ENCODE data around the gene ACCS. TPM values are rescaled to one million over a fixed set of nuclear protein-coding genes. Genes with fewer than 3 reads are reported as not detected.
A peak's percentile ranks its signal among the peaks of the same experiment; 100 is the strongest.

ACCS gene
- total and polyA plus RNA-seq, 8 donors = 29.3 to 88.1 (median 52.1) TPM

- no peaks in the 10 kb centered on the region for H3K27me3 ChIP-seq
- H3K36me3 ChIP-seq = no peaks in the 10 kb centered on the region
- peaks cover 6 to 7% of the 10 kb centered on the region in 2 donors for H3K4me1 ChIP-seq
- intact Hi-C loops (cut with DNase I) = loop anchor here in 1 of 2 donors (5.0 to 10.0 kb wide), 2 partner anchors 52 to 145 kb away; no protein-coding TSS in a partner anchor
- peak; percentile 79 to 91 (median 82) for DNase-seq
- H3K4me3 ChIP-seq = no peak overlapping the region
- H3K27ac ChIP-seq = no peak overlapping the region
- peak; percentile 92 for ATAC-seq
- TF ChIP-seq, protein P1, sequence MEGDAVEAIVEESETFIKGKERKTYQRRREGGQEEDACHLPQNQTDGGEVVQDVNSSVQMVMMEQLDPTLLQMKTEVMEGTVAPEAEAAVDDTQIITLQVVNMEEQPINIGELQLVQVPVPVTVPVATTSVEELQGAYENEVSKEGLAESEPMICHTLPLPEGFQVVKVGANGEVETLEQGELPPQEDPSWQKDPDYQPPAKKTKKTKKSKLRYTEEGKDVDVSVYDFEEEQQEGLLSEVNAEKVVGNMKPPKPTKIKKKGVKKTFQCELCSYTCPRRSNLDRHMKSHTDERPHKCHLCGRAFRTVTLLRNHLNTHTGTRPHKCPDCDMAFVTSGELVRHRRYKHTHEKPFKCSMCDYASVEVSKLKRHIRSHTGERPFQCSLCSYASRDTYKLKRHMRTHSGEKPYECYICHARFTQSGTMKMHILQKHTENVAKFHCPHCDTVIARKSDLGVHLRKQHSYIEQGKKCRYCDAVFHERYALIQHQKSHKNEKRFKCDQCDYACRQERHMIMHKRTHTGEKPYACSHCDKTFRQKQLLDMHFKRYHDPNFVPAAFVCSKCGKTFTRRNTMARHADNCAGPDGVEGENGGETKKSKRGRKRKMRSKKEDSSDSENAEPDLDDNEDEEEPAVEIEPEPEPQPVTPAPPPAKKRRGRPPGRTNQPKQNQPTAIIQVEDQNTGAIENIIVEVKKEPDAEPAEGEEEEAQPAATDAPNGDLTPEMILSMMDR (IDR thresholded peaks at IDR 0.05) = peak; percentile 71 to 75
- peaks cover 0 to 11% of the 10 kb centered on the region in 2 donors for H3K9me3 ChIP-seq
These were observed 29.0 kb upstream of the ACCS start for GRCh38 chr11:44036811-44037657.

DNA sequence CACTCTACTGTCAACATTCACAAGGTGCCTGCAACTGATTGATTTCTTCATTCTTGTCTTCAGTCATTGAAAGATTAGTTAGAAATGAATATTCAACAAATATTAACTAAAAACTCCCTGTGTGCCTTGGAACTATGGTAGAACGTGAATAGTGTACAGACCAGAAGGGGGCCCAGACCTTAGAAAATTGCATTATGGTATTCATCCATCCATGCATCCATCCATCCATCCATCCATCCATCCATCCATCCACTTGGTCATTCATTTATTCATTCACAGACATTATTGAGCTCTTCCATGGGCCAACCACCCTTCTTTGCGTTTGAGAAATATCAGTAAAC is 28.4 kb upstream of the ACCS start:
- intact Hi-C loops (cut with DNase I) = loop anchor here in 1 of 2 donors (5.0 to 10.0 kb wide), 2 partner anchors 53 to 145 kb away; no protein-coding TSS in a partner anchor
- Histone ChIP-seq H3K9me3 (peaks cover 0 to 11% of the 10 kb centered on the region in 2 donors), H3K4me1 (peaks cover 2 to 5% of the 10 kb centered on the region in 2 donors), H3K27me3 (no peaks in the 10 kb centered on the region), H3K4me3 (no peak overlapping the region), H3K36me3 (no peaks in the 10 kb centered on the region), H3K27ac (no peak overlapping the region)
- no peak for ATAC-seq
- no peak for DNase-seq
- TF ChIP-seq, protein P1 (IDR thresholded peaks at IDR 0.05) = no peak

DNA sequence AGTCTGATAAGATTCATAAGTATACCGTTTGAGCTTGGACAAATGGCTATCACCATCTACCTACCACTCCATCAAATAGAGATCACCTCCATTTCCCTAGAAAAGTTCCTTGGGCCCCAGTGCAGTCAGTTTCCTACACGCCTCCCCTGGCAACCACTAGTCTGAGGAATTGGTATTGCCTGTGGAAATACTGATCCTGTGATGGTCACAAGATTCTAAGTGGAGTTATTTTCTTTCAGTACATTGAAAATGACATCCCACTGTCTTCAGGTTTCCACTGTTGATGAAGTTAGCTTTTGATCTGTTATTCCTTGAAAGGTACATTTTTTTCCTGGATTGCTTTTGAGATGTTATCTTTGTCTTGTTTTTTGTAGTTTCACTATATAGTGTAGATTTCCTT is 22.9 kb upstream of the ACCS start:
- Histone ChIP-seq H3K4me1 (no peaks in the 10 kb centered on the region), H3K27me3 (no peaks in the 10 kb centered on the region), H3K36me3 (no peaks in the 10 kb centered on the region), H3K27ac (no peak overlapping the region), H3K9me3 (peaks cover 0 to 11% of the 10 kb centered on the region in 2 donors), H3K4me3 (no peak overlapping the region)
- intact Hi-C loops (cut with DNase I) = no loop called here
- DNase-seq = no peak
- ATAC-seq = no peak
- TF ChIP-seq, protein P1 (IDR thresholded peaks at IDR 0.05) = no peak

DNA sequence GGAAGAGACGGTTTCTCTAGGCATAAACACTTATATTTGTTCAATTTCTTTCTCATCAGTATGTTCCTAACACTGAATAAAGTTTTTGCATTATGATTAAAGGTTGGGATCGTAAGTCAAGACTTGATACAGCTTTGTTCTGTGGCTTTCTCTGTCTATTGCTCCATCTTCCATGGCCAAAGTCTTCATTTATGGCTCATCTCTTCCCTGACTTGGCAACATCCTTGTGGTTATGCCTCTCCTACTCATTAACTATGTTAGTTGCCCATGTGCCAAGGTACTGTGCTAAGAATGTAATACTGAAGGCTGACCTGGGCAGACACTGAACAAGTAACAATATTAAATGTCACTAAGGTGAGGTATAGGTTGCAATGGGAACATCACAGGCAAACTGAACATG is 19.9 kb upstream of the ACCS start:
- DNase-seq = no peak
- H3K27me3 ChIP-seq = no peaks in the 10 kb centered on the region
- intact Hi-C loops (cut with DNase I) = no loop called here

DNA sequence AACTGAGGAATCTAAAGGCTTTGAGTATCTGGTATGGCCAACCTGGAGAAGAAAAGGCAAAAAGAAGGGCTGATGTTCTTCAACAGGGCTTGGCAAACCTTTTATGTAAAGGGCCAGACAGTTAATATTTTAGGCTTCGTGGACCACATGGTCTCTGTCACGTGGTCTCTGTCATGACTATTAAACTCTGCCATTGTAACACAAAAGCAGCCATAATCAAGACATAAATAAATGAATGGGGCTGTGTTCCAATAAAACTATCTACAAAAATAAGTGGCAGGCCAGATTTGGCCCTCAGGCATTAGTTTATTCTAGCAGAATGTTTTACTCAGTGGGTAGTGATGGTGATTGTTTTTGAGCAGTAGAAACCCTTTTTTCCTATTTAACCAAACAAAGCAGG is 18.8 kb upstream of the ACCS start:
- H3K4me3 ChIP-seq = no peak overlapping the region
- no peak overlapping the region for H3K27ac ChIP-seq
- DNase-seq = no peak
- no peaks in the 10 kb centered on the region for H3K9me3 ChIP-seq
- H3K36me3 ChIP-seq = no peaks in the 10 kb centered on the region
- intact Hi-C loops (cut with DNase I) = no loop called here
- no peaks in the 10 kb centered on the region for H3K4me1 ChIP-seq
- no peaks in the 10 kb centered on the region for H3K27me3 ChIP-seq
- TF ChIP-seq, protein P1 (IDR thresholded peaks at IDR 0.05) = no peak
- ATAC-seq = no peak

More for the DNA sequence above, 19.9 kb upstream of the ACCS start:
- Histone ChIP-seq H3K27ac (no peak overlapping the region), H3K4me3 (no peak overlapping the region), H3K9me3 (peaks cover 0 to 6% of the 10 kb centered on the region in 2 donors), H3K4me1 (no peaks in the 10 kb centered on the region), H3K36me3 (no peaks in the 10 kb centered on the region)
- TF ChIP-seq, protein P1 (IDR thresholded peaks at IDR 0.05) = no peak
- no peak for ATAC-seq

Data from left lung (tissue), 10 donors.